ENCODE data around the gene GMNN. TPM values are rescaled to one million over a fixed set of nuclear protein-coding genes. Genes with fewer than 3 reads are reported as not detected.
"Not testable (repeated sequence)": the region's sequence is repeated elsewhere in the genome, so short reads cannot be mapped to it uniquely, and the experiment has no call there.

The GMNN gene
- total RNA-seq = 10 to 100 TPM; 83.8 to 95.8 TPM

DNA sequence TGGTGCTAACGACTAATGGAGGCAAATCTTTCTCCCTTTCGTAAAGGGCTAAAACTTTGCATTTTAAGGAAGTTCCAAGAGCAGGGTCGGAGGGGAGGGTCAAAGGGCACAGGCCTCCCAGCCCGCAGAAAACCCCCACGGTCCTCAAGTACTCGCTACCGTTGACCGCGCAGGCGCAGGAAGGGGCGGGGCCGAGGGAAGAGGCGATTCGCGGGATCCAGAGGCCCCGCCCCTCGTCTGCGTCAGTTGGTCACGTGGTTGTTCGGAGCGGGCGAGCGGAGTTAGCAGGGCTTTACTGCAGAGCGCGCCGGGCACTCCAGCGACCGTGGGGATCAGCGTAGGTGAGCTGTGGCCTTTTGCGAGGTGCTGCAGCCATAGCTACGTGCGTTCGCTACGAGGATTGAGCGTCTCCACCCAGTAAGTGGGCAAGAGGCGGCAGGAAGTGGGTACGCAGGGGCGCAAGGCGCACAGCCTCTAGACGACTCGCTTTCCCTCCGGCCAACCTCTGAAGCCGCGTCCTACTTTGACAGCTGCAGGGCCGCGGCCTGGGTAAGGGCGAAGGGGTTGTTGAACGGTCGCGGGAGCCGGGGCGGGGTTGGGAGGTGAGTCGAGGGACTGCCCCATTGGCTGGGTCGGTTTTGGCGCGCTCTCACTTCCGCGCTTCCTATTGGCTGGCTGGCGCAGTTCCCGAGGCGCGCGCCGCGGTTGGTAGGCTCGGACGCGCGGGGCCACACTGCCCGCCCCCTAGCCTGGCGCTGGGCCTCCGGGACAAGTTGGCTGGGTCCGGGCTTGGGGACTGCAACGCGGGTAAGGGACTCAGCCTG, at the start of gene GMNN:
Gene GMNN, plus strand, starts transcription at position 242 of the 824 bp plus-strand sequence. CDS start 2,310 bp downstream, outside the sequence.
- DNase-seq = peak; percentile 100
- TF ChIP-seq, protein P1, sequence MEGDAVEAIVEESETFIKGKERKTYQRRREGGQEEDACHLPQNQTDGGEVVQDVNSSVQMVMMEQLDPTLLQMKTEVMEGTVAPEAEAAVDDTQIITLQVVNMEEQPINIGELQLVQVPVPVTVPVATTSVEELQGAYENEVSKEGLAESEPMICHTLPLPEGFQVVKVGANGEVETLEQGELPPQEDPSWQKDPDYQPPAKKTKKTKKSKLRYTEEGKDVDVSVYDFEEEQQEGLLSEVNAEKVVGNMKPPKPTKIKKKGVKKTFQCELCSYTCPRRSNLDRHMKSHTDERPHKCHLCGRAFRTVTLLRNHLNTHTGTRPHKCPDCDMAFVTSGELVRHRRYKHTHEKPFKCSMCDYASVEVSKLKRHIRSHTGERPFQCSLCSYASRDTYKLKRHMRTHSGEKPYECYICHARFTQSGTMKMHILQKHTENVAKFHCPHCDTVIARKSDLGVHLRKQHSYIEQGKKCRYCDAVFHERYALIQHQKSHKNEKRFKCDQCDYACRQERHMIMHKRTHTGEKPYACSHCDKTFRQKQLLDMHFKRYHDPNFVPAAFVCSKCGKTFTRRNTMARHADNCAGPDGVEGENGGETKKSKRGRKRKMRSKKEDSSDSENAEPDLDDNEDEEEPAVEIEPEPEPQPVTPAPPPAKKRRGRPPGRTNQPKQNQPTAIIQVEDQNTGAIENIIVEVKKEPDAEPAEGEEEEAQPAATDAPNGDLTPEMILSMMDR (IDR thresholded peaks at IDR 0.05) = no peak
- peak within 1 kb of the TSS; percentile 81 for H3K4me3 ChIP-seq
- H3K4me1 ChIP-seq = no peaks in the 10 kb centered on the region
- H3K9ac ChIP-seq (ENCODE audit: low read depth in 2 of 2, low read length in 2 of 2) = peak within 1 kb of the TSS; percentile 91 to 98
- H3K27ac ChIP-seq = peak within 1 kb of the TSS; percentile 95
- no peaks in the 10 kb centered on the region for H3K9me3 ChIP-seq
- H3K36me3 ChIP-seq = no peaks in the 10 kb centered on the region
- intact Hi-C loops (cut with DNase I) = no loop called here
- H3K27me3 ChIP-seq = no peaks in the 10 kb centered on the region

DNA sequence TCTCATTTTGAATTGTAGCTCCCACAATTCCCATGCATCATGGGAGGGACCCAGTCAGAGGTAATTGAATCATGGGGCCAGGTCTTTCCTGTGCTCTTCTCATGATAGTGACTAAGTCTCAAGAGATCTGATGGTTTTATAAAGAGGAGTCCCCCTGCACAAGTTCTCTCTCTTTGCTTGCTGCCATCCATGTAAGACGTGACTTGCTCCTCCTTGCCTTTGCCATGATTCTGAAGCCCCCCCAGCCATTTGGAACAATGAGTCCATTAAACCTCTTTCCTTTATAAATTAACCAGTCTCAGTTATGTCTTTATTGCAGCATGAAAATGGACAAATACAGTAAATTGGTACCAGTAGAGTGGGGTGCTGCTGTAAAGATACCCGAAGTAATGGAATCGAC, 44.1 kb upstream of the GMNN start:
- H3K9ac ChIP-seq (ENCODE audit: low read depth in 2 of 2, low read length in 2 of 2); H3K27ac ChIP-seq; H3K9me3 ChIP-seq; H3K4me1 ChIP-seq; H3K4me3 ChIP-seq; H3K27me3 ChIP-seq; DNase-seq; intact Hi-C loops (cut with DNase I); H3K36me3 ChIP-seq: not testable (repeated sequence)

DNA sequence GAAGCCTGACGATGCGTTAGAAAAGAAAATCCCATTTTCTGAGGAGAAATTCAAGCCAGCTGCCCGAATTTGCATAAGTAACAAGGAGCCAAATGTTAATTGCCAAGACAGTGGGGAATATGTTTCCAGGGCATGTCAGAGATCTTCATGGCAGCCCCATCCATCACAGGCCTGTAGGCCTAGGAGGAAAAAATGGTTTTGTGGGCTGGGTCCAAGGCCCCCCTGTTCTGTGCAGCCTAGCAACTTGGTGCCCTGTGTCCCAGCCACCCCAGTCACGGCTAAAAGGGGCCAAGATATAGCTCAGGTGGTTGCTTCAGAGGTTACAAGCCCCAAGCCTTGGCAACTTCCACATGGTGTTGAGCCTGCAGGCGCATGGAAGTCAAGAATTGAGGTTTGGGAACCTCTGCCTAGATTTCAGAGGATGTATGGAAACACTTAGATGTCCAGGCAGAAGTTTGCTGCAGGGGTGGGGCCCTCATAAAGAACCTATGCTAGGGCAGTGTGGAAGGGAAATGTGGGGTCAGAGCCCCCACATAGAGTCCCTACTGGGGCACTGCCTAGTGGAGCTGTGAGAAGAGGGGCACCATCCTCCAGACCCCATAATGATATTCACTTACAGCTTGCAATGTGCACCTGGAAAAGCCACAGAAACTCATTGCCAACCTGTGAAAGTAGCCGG, 43.1 kb upstream of the GMNN start:
- intact Hi-C loops (cut with DNase I); H3K9me3 ChIP-seq; H3K9ac ChIP-seq (ENCODE audit: low read depth in 2 of 2, low read length in 2 of 2); H3K36me3 ChIP-seq; H3K4me3 ChIP-seq; DNase-seq; H3K4me1 ChIP-seq; H3K27ac ChIP-seq; H3K27me3 ChIP-seq: not testable (repeated sequence)

DNA sequence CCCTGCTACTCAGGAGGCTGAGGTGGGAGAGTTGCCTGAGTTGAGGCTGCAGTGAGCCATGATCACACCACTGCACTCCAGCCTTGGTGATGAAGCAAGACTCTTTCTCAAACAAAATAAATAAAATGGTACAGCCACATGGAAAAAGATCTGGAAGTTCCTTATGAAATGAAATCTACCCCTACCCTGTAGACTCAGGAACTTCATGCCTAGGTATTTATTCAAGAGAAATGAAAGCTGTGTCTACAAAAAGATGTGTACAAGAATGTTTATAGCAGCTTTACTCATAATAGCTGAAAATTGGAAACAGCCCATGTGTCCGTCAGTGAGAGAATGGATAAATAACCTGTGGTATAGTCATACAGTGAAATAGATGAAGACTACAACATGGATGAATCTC, 40.6 kb upstream of the GMNN start:
- Histone ChIP-seq H3K27me3 (no peaks in the 10 kb centered on the region), H3K9me3 (peaks cover 8% of the 10 kb centered on the region)

DNA sequence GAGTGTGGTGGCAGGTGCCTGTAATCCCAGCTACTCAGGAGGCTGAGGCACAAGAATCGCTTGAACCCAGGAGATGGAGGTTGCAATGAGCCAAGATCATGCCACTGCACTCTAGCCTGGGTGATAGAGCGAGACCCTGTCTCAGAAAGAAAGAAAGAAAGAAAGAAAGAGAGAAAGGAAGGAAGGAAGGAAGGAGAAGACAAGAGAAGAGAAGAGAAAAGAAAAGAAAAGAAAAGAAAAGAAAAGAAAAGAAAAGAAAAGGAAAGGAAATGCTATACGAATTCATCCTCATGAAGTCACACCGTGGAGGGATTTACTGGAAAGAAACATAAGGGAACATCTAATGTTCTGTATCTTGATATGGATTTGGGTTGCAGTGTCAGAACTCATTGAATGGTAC, 40.0 kb upstream of the GMNN start:
- intact Hi-C loops (cut with DNase I); H3K27me3 ChIP-seq; H3K27ac ChIP-seq; DNase-seq; H3K36me3 ChIP-seq; H3K4me1 ChIP-seq; H3K4me3 ChIP-seq; H3K9me3 ChIP-seq; H3K9ac ChIP-seq (ENCODE audit: low read depth in 2 of 2, low read length in 2 of 2): not testable (repeated sequence)

More for the DNA sequence above, 40.6 kb upstream of the GMNN start:
- H3K4me1 ChIP-seq = no peaks in the 10 kb centered on the region
- intact Hi-C loops (cut with DNase I) = no loop called here
- no peaks in the 10 kb centered on the region for H3K36me3 ChIP-seq
- TF ChIP-seq, protein P1 (IDR thresholded peaks at IDR 0.05) = no peak
- DNase-seq = no peak
- no peak overlapping the region for H3K4me3 ChIP-seq
- H3K9ac ChIP-seq (ENCODE audit: low read depth in 2 of 2, low read length in 2 of 2) = no peak overlapping the region
- no peak overlapping the region for H3K27ac ChIP-seq

DNA sequence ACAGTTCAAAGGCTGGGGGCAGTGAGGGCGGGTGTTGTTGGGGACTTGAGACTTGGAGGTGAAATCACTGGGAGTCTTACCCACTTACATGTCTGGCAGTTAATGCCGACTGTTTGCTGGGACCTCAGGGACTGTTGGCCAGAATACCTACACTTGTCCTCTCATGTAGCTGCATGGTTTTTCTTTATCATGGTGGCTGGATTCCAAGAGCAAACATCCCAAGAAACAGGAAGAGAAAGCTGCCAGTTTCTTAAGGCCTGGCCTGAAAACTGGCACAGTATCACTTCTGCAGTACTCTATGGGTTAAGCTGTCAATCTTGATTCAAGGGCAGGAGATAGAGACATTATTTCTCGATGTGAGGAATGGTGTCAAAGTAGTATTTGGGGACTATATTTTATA, 36.0 kb upstream of the GMNN start:
- intact Hi-C loops (cut with DNase I) = no loop called here
- DNase-seq = no peak
- H3K27ac ChIP-seq = no peak overlapping the region

More for the DNA sequence above, 36.0 kb upstream of the GMNN start:
- Histone ChIP-seq H3K4me1 (no peaks in the 10 kb centered on the region), H3K4me3 (no peak overlapping the region), H3K27me3 (no peaks in the 10 kb centered on the region), H3K9me3 (no peaks in the 10 kb centered on the region), H3K36me3 (no peaks in the 10 kb centered on the region), H3K9ac (ENCODE audit: low read depth in 2 of 2, low read length in 2 of 2) (no peak overlapping the region)
- TF ChIP-seq, protein P1 (IDR thresholded peaks at IDR 0.05) = no peak
